Measurements from ENCODE around the gene EWSR1. TPM values are rescaled to one million over a fixed set of nuclear protein-coding genes. Genes with fewer than 3 reads are reported as not detected.

Gene EWSR1
- total RNA-seq, 2 donors from 2014 or later: 197 to 225 TPM

DNA sequence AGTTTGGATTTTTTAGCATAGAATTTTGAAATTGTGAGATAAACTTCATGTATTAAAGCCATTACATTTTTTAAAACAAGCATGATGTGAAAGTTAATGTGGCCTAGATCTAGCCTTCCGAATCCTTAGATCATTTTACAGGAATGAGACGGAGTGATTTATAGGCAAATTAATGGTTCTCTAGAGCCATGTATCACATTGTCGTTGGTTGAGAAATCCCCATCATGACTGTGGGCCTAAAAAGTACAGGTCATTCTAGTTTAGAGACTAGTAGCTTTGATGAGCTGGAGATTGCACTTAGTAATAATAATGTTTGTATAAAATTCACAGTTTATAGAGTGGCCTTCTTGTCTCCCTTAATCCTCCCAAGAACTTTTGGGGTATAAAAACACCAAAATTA lies 7.1 kb downstream of the EWSR1 start:
- TF ChIP-seq CTCF (IDR thresholded peaks at IDR 0.05): no peak
- H3K27me3 ChIP-seq (replicated peaks; ENCODE audit: insufficient read depth): no peaks in the 10 kb centered on the region
- H3K36me3 ChIP-seq: peaks cover 55% of the 10 kb centered on the region
- H3K9me3 ChIP-seq: no peaks in the 10 kb centered on the region
- peaks cover 27 to 68% of the 10 kb centered on the region in 2 donors for H3K4me1 ChIP-seq (ENCODE audit: control insufficient read depth in 1 of 2, low read depth in 2 of 2)
- H3K27ac ChIP-seq: no peak overlapping the region
- no peak for DNase-seq (ENCODE audit: low spot score)
- no peak overlapping the region for H3K4me3 ChIP-seq
- no peak for ATAC-seq (ENCODE audit: insufficient number of reproducible peaks, low FRiP score, low read depth)

- Histone ChIP-seq H3K9me3 (no peaks in the 10 kb centered on the region), H3K36me3 (peaks cover 59% of the 10 kb centered on the region), H3K27me3 (replicated peaks; ENCODE audit: insufficient read depth) (no peaks in the 10 kb centered on the region), H3K4me1 (ENCODE audit: control insufficient read depth in 1 of 2, low read depth in 2 of 2) (peaks cover 24 to 60% of the 10 kb centered on the region in 2 donors), H3K27ac (no peak overlapping the region), H3K4me3 (no peak overlapping the region)
- ATAC-seq (ENCODE audit: insufficient number of reproducible peaks, low FRiP score, low read depth) (no peak), DNase-seq (ENCODE audit: low spot score) (no peak)
- no peak for TF ChIP-seq CTCF (IDR thresholded peaks at IDR 0.05)
These were observed 7.9 kb downstream of the EWSR1 start for GRCh38 chr22:29275819-29276565.

- Histone ChIP-seq H3K9me3 (no peaks in the 10 kb centered on the region), H3K36me3 (peaks cover 75% of the 10 kb centered on the region), H3K4me3 (no peak overlapping the region), H3K4me1 (ENCODE audit: control insufficient read depth in 1 of 2, low read depth in 2 of 2) (peaks cover 7 to 40% of the 10 kb centered on the region in 2 donors), H3K27me3 (replicated peaks; ENCODE audit: insufficient read depth) (no peaks in the 10 kb centered on the region), H3K27ac (no peak overlapping the region)
- no peak for TF ChIP-seq CTCF (IDR thresholded peaks at IDR 0.05)
- no peak for ATAC-seq (ENCODE audit: insufficient number of reproducible peaks, low FRiP score, low read depth)
- no peak for DNase-seq (ENCODE audit: low spot score)
These were observed 9.9 kb downstream of the EWSR1 start for GRCh38 chr22:29277927-29278326.

GRCh38 chr22:29284196-29284595 lies 16.1 kb downstream of the EWSR1 start:
- H3K4me3 ChIP-seq: no peak overlapping the region
- H3K4me1 ChIP-seq (ENCODE audit: control insufficient read depth in 1 of 2, low read depth in 2 of 2): no peaks in the 10 kb centered on the region
- peaks cover 93% of the 10 kb centered on the region for H3K36me3 ChIP-seq
- ATAC-seq (ENCODE audit: insufficient number of reproducible peaks, low FRiP score, low read depth) (no peak), DNase-seq (ENCODE audit: low spot score) (no peak)
- H3K27ac ChIP-seq: no peak overlapping the region
- no peaks in the 10 kb centered on the region for H3K27me3 ChIP-seq (replicated peaks; ENCODE audit: insufficient read depth)
- H3K9me3 ChIP-seq: no peaks in the 10 kb centered on the region
- no peak for TF ChIP-seq CTCF (IDR thresholded peaks at IDR 0.05)

DNA sequence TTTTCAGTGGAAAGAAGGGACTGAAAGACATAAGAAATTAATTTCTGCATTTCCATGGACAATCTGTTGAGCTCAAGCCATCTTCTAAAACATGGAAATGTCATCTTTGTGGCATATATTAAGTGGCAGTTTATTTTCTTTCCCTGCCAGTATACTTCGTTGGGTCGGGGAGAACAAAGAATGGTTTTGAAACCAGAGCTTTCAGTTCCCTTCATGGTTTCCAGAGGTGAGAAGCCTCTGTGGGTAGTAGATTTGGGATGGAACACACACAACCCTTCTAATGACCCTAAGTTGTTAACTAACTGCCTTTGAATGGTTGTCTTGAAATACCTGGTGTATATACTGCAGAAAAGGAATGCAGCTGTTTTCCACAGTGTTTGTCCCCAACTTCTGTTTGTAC lies 20.8 kb downstream of the EWSR1 start:
- TF ChIP-seq CTCF (IDR thresholded peaks at IDR 0.05): no peak
- DNase-seq (ENCODE audit: low spot score) (no peak), ATAC-seq (ENCODE audit: insufficient number of reproducible peaks, low FRiP score, low read depth) (no peak)
- Histone ChIP-seq H3K27me3 (replicated peaks; ENCODE audit: insufficient read depth) (no peaks in the 10 kb centered on the region), H3K36me3 (peaks cover 88% of the 10 kb centered on the region), H3K9me3 (no peaks in the 10 kb centered on the region), H3K4me1 (ENCODE audit: control insufficient read depth in 1 of 2, low read depth in 2 of 2) (peaks cover 0 to 10% of the 10 kb centered on the region in 2 donors), H3K27ac (no peak overlapping the region), H3K4me3 (no peak overlapping the region)

Data from thoracic aorta (tissue), 2 donors.